OCI-LY7 (cell line): ENCODE data around the gene HS3ST5. TPM values are rescaled to one million over a fixed set of nuclear protein-coding genes. Genes with fewer than 3 reads are reported as not detected.

Experiments used
- BruUV-seq: library from RNA; stranded (reverse); fragments of 400-500 nt; replicated peaks from 2 replicates; lab custom pipeline; 2021; lab: Mats Ljungman, UMichigan
- CTCF ChIA-PET: fragments of 300-600 bp; sonication (Branson Sonifier 250); formaldehyde crosslinking; loops from one replicate; lab custom pipeline; 2022; ENCODE audit warnings: antibody characterized with exemption; ENCODE audit not compliant: unreplicated experiment; lab: Charles Lee
- POLR2A ChIA-PET: fragments of 300-600 bp; sonication (Branson Sonifier 250); formaldehyde crosslinking; loops from one replicate; lab custom pipeline; 2022; ENCODE audit warnings: antibody characterized with exemption; lab: Charles Lee
- DNase-seq: peaks from one replicate; pipeline ENCODE4 v3.0.0-alpha.2; 2015; ENCODE audit warnings: low spot score
- H2AFZ ChIP-seq: fragments of 200-600 bp; sonication (generic), shearing (Covaris generic); 2 replicates; pipeline ENCODE4 v1.6.1; 2014; ENCODE audit warnings: mild to moderate bottlenecking, antibody characterized with exemption, low read length, moderate library complexity
- H3K27ac ChIP-seq: fragments of 200-600 bp; sonication (generic); 2 replicates; pipeline ENCODE4 v1.5.1; 2014; ENCODE audit warnings: mixed run types, low read depth, mild to moderate bottlenecking, moderate library complexity, low read length, inconsistent platforms; ENCODE audit not compliant: poor library complexity, severe bottlenecking
- H3K36me3 ChIP-seq: fragments of 200-600 bp; sonication (generic); 2 replicates; pipeline ENCODE4 v1.6.1; 2014; ENCODE audit warnings: mild to moderate bottlenecking, antibody characterized with exemption, low read length, moderate library complexity, mixed read lengths; ENCODE audit not compliant: insufficient read depth
- H3K4me1 ChIP-seq: fragments of 200-600 bp; sonication (generic); 2 replicates; pipeline ENCODE4 v1.5.1; 2014; ENCODE audit warnings: mild to moderate bottlenecking, low read length; ENCODE audit not compliant: insufficient read depth, poor library complexity, severe bottlenecking
- H3K4me2 ChIP-seq: fragments of 200-600 bp; sonication (generic); 2 replicates; pipeline ENCODE4 v1.6.1; 2014; ENCODE audit warnings: mild to moderate bottlenecking, low read length
- H3K4me3 ChIP-seq: fragments of 200-600 bp; sonication (generic); 2 replicates; pipeline ENCODE4 v1.5.1; 2014; ENCODE audit warnings: mild to moderate bottlenecking, low read depth, low read length; ENCODE audit not compliant: poor library complexity, severe bottlenecking
- H3K79me2 ChIP-seq: fragments of 200-600 bp; sonication (generic); 2 replicates; pipeline ENCODE4 v1.6.1; 2016; ENCODE audit warnings: low read depth, mild to moderate bottlenecking, low read length, moderate library complexity, mixed read lengths; ENCODE audit not compliant: insufficient read depth
- H3K9me2 ChIP-seq: fragments of 200-600 bp; sonication (generic); 2 replicates; pipeline ENCODE4 v1.6.1; 2016; ENCODE audit warnings: mild to moderate bottlenecking, low read length, mixed read lengths; ENCODE audit not compliant: insufficient read depth
- H3K9me3 ChIP-seq: fragments of 200-600 bp; sonication (generic); 2 replicates; pipeline ENCODE4 v1.6.1; 2014; ENCODE audit warnings: mild to moderate bottlenecking, mixed run types, low read length, mixed read lengths
- H4K20me1 ChIP-seq: fragments of 200-600 bp; sonication (generic); 2 replicates; pipeline ENCODE4 v1.6.1; 2014; ENCODE audit warnings: mild to moderate bottlenecking, antibody characterized with exemption, low read length, moderate library complexity, mixed read lengths; ENCODE audit not compliant: insufficient read depth
- EZH2phosphoT487 ChIP-seq: fragments of 200-600 bp; sonication (generic); IDR thresholded peaks from 2 replicates; pipeline ENCODE4 v1.6.1; 2018; ENCODE audit warnings: low read depth, borderline replicate concordance, mild to moderate bottlenecking, mixed run types, antibody characterized with exemption, low read length, moderate library complexity, mixed read lengths
- intact Hi-C: fragments of 100-400 bp; cut with micrococcal nuclease; formaldehyde crosslinking; loops from one replicate; pipeline ENCODE4 v1.10.0; 2022; ENCODE audit not compliant: unreplicated experiment
- total RNA-seq, 2 experiments: library from RNA; depleted of rRNA in 1 of 2; stranded (reverse); fragments of >200 nt in 1 of 2; shearing (Covaris generic) in 1 of 2; gene quantifications; 2 replicates each; pipeline ENCODE4 v1.2.3, GENCODE V29; 2014 to 2022
- TF ChIP-seq, protein P1 (sequence below): fragments of 200-600 bp; sonication (generic); conservative IDR thresholded peaks from 2 replicates; pipeline ENCODE4 v1.5.1; 2014; ENCODE audit warnings: mild to moderate bottlenecking, antibody characterized with exemption, low read length, moderate library complexity, mixed read lengths

Gene HS3ST5
- total RNA-seq, 2 experiments from 2014 or later: not detected

DNA sequence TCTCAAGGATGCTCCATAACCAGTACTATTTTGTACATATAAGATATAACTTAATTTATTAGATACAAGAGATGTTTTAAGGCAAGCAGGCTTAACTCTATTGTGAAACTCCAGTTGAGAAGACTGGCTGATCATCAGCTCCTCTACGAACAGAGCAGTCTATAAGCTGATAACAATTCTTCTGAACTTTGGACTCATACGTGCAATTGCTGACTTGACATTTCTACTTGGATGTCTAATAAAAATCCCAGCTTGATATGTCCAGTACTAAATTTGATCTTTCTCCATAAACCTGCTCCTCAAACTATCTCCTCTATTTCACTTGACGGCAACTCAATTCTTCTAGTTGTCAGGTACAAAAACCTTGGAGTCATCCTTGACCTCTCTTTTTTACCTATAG lies 141.9 kb downstream of the HS3ST5 start:
- ChIA-PET POLR2A (interaction anchor here (0.6 kb wide), 1 partner anchor 15 kb away, joined by 4 read pairs; no protein-coding TSS in a partner anchor), CTCF (no interaction called here)
- intact Hi-C loops: no loop called here
- Histone ChIP-seq H3K4me1 (no peaks in the 10 kb centered on the region), H3K36me3 (no peaks in the 10 kb centered on the region), H3K9me3 (no peaks in the 10 kb centered on the region), H3K4me2 (no peak overlapping the region), H3K9me2 (no peaks in the 10 kb centered on the region), H3K27ac (no peak overlapping the region), H4K20me1 (no peaks in the 10 kb centered on the region), H3K79me2 (no peaks in the 10 kb centered on the region), H3K4me3 (no peak overlapping the region), H2AFZ (no peak overlapping the region)
- DNase-seq: no peak
- BruUV-seq: no TSS peak
- TF ChIP-seq, protein P1, sequence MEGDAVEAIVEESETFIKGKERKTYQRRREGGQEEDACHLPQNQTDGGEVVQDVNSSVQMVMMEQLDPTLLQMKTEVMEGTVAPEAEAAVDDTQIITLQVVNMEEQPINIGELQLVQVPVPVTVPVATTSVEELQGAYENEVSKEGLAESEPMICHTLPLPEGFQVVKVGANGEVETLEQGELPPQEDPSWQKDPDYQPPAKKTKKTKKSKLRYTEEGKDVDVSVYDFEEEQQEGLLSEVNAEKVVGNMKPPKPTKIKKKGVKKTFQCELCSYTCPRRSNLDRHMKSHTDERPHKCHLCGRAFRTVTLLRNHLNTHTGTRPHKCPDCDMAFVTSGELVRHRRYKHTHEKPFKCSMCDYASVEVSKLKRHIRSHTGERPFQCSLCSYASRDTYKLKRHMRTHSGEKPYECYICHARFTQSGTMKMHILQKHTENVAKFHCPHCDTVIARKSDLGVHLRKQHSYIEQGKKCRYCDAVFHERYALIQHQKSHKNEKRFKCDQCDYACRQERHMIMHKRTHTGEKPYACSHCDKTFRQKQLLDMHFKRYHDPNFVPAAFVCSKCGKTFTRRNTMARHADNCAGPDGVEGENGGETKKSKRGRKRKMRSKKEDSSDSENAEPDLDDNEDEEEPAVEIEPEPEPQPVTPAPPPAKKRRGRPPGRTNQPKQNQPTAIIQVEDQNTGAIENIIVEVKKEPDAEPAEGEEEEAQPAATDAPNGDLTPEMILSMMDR: no peak
- no peak for TF ChIP-seq EZH2phosphoT487

- Histone ChIP-seq H3K36me3 (no peaks in the 10 kb centered on the region), H3K27ac (no peak overlapping the region), H3K9me2 (no peaks in the 10 kb centered on the region), H3K4me2 (no peak overlapping the region), H2AFZ (no peak overlapping the region), H3K79me2 (no peaks in the 10 kb centered on the region), H4K20me1 (no peaks in the 10 kb centered on the region), H3K4me1 (no peaks in the 10 kb centered on the region), H3K4me3 (no peak overlapping the region), H3K9me3 (no peaks in the 10 kb centered on the region)
- no TSS peak for BruUV-seq
- CTCF ChIA-PET: no interaction called here
- POLR2A ChIA-PET: interaction anchor here (0.7 to 1.2 kb wide), 3 partner anchors 10 to 1266 kb away, joined by 3 to 6 read pairs (median 4); no protein-coding TSS in a partner anchor
- intact Hi-C loops: no loop called here
- TF ChIP-seq, protein P1: no peak
- no peak for TF ChIP-seq EZH2phosphoT487
- no peak for DNase-seq
These were observed 147.0 kb downstream of the HS3ST5 start for GRCh38 chr6:114195631-114196403.

GRCh38 chr6:114195027-114195365 lies 147.8 kb downstream of the HS3ST5 start:
- H3K36me3 ChIP-seq: no peaks in the 10 kb centered on the region
- no peak overlapping the region for H3K4me3 ChIP-seq
- H3K4me2 ChIP-seq: no peak overlapping the region
- TF ChIP-seq, protein P1: no peak
- no peak for TF ChIP-seq EZH2phosphoT487
- ChIA-PET POLR2A (interaction anchor here (0.6 kb wide), 1 partner anchor 11 kb away, joined by 9 read pairs; no protein-coding TSS in a partner anchor), CTCF (no interaction called here)
- no peaks in the 10 kb centered on the region for H3K9me2 ChIP-seq
- H3K27ac ChIP-seq: no peak overlapping the region
- no peaks in the 10 kb centered on the region for H4K20me1 ChIP-seq
- no TSS peak for BruUV-seq
- no peak overlapping the region for H2AFZ ChIP-seq
- DNase-seq: no peak
- H3K4me1 ChIP-seq: no peaks in the 10 kb centered on the region
- intact Hi-C loops: no loop called here
- no peaks in the 10 kb centered on the region for H3K9me3 ChIP-seq
- H3K79me2 ChIP-seq: no peaks in the 10 kb centered on the region
